Fibroblast of lung (primary cell): ENCODE data around the gene SIAH3.

Experiments
- EZH2 ChIP-seq: IDR thresholded peaks from 2 replicates; pipeline ENCODE4 v1.5.1; 2012; ENCODE audit warnings: low read length, control low read depth, mild to moderate bottlenecking; ENCODE audit errors: missing control alignments
- TF ChIP-seq, protein P1 (sequence below), 2 donors: IDR thresholded peaks in 1 of 2; conservative IDR thresholded peaks in 1 of 2; 1 replicate in 1 of 2; 2 replicates in 1 of 2; pipeline ENCODE4 v1.5.1; 2011 to 2012; ENCODE audit warnings: low read length in 2 of 2, control low read depth in 1 of 2, inconsistent platforms in 1 of 2, low read depth in 1 of 2, mild to moderate bottlenecking in 1 of 2

DNA sequence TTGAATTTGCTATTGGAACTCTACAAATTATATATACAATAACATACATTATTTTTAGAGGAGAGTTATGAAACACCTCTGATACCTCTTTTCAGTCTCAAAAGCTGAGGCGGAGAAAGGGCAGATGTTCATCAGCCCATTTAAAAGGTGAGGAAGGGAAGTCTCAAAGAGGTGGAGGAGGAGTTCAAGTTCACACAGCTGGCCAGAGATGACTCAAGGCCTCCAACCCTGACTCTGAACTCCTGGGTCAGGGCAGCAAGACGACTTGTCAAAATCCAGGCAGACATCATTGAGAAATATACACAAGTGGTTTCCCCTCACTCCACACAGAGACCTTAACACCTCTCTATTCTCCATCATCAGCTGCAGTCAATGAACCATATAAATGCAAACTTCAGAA, 2.1 kb downstream of the SIAH3 start:
- TF ChIP-seq EZH2 = no peak
- TF ChIP-seq, protein P1, sequence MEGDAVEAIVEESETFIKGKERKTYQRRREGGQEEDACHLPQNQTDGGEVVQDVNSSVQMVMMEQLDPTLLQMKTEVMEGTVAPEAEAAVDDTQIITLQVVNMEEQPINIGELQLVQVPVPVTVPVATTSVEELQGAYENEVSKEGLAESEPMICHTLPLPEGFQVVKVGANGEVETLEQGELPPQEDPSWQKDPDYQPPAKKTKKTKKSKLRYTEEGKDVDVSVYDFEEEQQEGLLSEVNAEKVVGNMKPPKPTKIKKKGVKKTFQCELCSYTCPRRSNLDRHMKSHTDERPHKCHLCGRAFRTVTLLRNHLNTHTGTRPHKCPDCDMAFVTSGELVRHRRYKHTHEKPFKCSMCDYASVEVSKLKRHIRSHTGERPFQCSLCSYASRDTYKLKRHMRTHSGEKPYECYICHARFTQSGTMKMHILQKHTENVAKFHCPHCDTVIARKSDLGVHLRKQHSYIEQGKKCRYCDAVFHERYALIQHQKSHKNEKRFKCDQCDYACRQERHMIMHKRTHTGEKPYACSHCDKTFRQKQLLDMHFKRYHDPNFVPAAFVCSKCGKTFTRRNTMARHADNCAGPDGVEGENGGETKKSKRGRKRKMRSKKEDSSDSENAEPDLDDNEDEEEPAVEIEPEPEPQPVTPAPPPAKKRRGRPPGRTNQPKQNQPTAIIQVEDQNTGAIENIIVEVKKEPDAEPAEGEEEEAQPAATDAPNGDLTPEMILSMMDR (conservative IDR thresholded peaks at IDR 0.05 in 1 of 2, IDR thresholded peaks at IDR 0.05 in 1 of 2; ENCODE audit: low read depth in 1 of 2, low read length in 2 of 2) = no peak
